ENCODE measurements around the gene TSPAN8. TPM values are rescaled to one million over a fixed set of nuclear protein-coding genes. Genes with fewer than 3 reads are reported as not detected.

The TSPAN8 gene
- total and polyA plus RNA-seq, 2 donors from 2014 or later: 61.2 to 77.3 TPM

- DNase-seq: no peak
- H3K9me3 ChIP-seq (ENCODE audit: control insufficient read depth in 2 of 3, insufficient read depth in 1 of 3, low read length in 3 of 3): peaks cover 0 to 2% (median 0%) of the 10 kb centered on the region in 3 donors
- no peak overlapping the region for H3K4me3 ChIP-seq (ENCODE audit: low read length in 3 of 3)
- no peak overlapping the region for H3K27ac ChIP-seq (ENCODE audit: low read depth in 2 of 2, low read length in 2 of 2)
- H3K36me3 ChIP-seq (ENCODE audit: control insufficient read depth in 2 of 3, insufficient read depth in 3 of 3, low read length in 3 of 3): no peaks in the 10 kb centered on the region
- no peak overlapping the region for H3K9ac ChIP-seq (ENCODE audit: low read length in 3 of 3)
- peaks cover 0 to 3% (median 0%) of the 10 kb centered on the region in 3 donors for H3K4me1 ChIP-seq (ENCODE audit: control insufficient read depth in 2 of 3, insufficient read depth in 2 of 3, low read depth in 1 of 3, low read length in 3 of 3)
- no peaks in the 10 kb centered on the region for H3K27me3 ChIP-seq (ENCODE audit: control insufficient read depth, insufficient read depth, low read length)
- no peak for TF ChIP-seq CTCF (IDR thresholded peaks at IDR 0.05; ENCODE audit: borderline replicate concordance, extremely low read depth, insufficient read depth)
- intact Hi-C loops (cut with DNase I): no loop called here
- FAIRE-seq: no peak
Measured at GRCh38 chr12:71109834-71110233, 48.0 kb downstream of the TSPAN8 start.

DNA sequence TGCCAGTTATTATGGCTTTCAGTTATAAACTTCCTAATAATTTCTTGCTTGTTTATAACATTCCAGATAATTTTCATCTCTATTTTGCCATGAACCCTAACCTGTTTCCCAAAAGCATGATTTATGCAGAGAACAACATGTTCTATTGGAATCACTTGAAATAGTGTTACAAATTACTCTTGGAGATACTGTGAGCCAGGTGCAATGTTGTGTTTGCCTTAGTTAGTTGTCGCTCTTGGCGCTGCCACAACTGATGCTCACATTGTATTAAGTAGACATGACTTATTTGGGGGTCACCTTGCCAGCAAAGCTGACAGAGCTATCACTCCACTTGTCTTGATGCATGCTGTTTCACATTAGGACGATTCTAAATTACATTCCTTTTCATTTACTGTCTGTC, 49.4 kb downstream of the TSPAN8 start:
- no peak overlapping the region for H3K4me3 ChIP-seq (ENCODE audit: low read length in 3 of 3)
- no peak overlapping the region for H3K9ac ChIP-seq (ENCODE audit: low read length in 3 of 3)
- FAIRE-seq (no peak), DNase-seq (no peak)
- no peak overlapping the region for H3K27ac ChIP-seq (ENCODE audit: low read depth in 2 of 2, low read length in 2 of 2)
- peaks cover 0 to 3% (median 0%) of the 10 kb centered on the region in 3 donors for H3K4me1 ChIP-seq (ENCODE audit: control insufficient read depth in 2 of 3, insufficient read depth in 2 of 3, low read depth in 1 of 3, low read length in 3 of 3)
- no peaks in the 10 kb centered on the region for H3K36me3 ChIP-seq (ENCODE audit: control insufficient read depth in 2 of 3, insufficient read depth in 3 of 3, low read length in 3 of 3)
- TF ChIP-seq CTCF (IDR thresholded peaks at IDR 0.05; ENCODE audit: borderline replicate concordance, extremely low read depth, insufficient read depth): no peak
- H3K9me3 ChIP-seq (ENCODE audit: control insufficient read depth in 2 of 3, insufficient read depth in 1 of 3, low read length in 3 of 3): peaks cover 0 to 2% (median 0%) of the 10 kb centered on the region in 3 donors
- no peaks in the 10 kb centered on the region for H3K27me3 ChIP-seq (ENCODE audit: control insufficient read depth, insufficient read depth, low read length)
- intact Hi-C loops (cut with DNase I): no loop called here

DNA sequence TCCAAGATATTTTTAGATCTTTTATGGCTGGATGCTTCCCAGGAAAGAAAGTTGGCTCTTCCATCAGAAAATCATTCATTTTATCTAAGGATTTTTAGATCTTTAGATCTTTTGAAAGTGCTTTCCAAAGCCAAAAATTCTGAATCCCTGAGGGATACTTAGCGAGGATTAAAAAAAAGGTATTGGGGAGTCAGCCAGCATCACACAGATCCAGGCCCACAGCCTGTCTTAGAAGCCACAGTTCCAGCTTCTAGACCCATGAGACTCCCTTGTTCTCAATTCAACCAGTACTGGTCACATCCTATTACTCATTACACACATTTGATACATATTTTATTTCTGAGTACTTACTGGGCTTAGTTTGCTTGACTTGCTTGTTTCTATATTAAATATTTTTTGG, 49.9 kb downstream of the TSPAN8 start:
- FAIRE-seq (no peak), DNase-seq (no peak)
- no peak overlapping the region for H3K27ac ChIP-seq (ENCODE audit: low read depth in 2 of 2, low read length in 2 of 2)
- H3K4me1 ChIP-seq (ENCODE audit: control insufficient read depth in 2 of 3, insufficient read depth in 2 of 3, low read depth in 1 of 3, low read length in 3 of 3): peaks cover 0 to 3% (median 0%) of the 10 kb centered on the region in 3 donors
- H3K9ac ChIP-seq (ENCODE audit: low read length in 3 of 3): no peak overlapping the region
- intact Hi-C loops (cut with DNase I): no loop called here
- no peaks in the 10 kb centered on the region for H3K27me3 ChIP-seq (ENCODE audit: control insufficient read depth, insufficient read depth, low read length)
- no peak overlapping the region for H3K4me3 ChIP-seq (ENCODE audit: low read length in 3 of 3)
- H3K9me3 ChIP-seq (ENCODE audit: control insufficient read depth in 2 of 3, insufficient read depth in 1 of 3, low read length in 3 of 3): peaks cover 0 to 2% (median 0%) of the 10 kb centered on the region in 3 donors
- no peaks in the 10 kb centered on the region for H3K36me3 ChIP-seq (ENCODE audit: control insufficient read depth in 2 of 3, insufficient read depth in 3 of 3, low read length in 3 of 3)
- no peak for TF ChIP-seq CTCF (IDR thresholded peaks at IDR 0.05; ENCODE audit: borderline replicate concordance, extremely low read depth, insufficient read depth)

GRCh38 chr12:71105956-71106355, 51.8 kb downstream of the TSPAN8 start:
- Histone ChIP-seq H3K9ac (ENCODE audit: low read length in 3 of 3) (no peak overlapping the region), H3K4me3 (ENCODE audit: low read length in 3 of 3) (no peak overlapping the region), H3K4me1 (ENCODE audit: control insufficient read depth in 2 of 3, insufficient read depth in 2 of 3, low read depth in 1 of 3, low read length in 3 of 3) (peaks cover 0 to 3% (median 0%) of the 10 kb centered on the region in 3 donors), H3K27ac (ENCODE audit: low read depth in 2 of 2, low read length in 2 of 2) (no peak overlapping the region), H3K36me3 (ENCODE audit: control insufficient read depth in 2 of 3, insufficient read depth in 3 of 3, low read length in 3 of 3) (no peaks in the 10 kb centered on the region), H3K27me3 (ENCODE audit: control insufficient read depth, insufficient read depth, low read length) (no peaks in the 10 kb centered on the region), H3K9me3 (ENCODE audit: control insufficient read depth in 2 of 3, insufficient read depth in 1 of 3, low read length in 3 of 3) (peaks cover 0 to 2% (median 0%) of the 10 kb centered on the region in 3 donors)
- no peak for TF ChIP-seq CTCF (IDR thresholded peaks at IDR 0.05; ENCODE audit: borderline replicate concordance, extremely low read depth, insufficient read depth)
- intact Hi-C loops (cut with DNase I): no loop called here
- FAIRE-seq (no peak), DNase-seq (no peak)
